MCF 10A (cell line): Measurements from ENCODE around the gene SLC6A18. TPM values are rescaled to one million over a fixed set of nuclear protein-coding genes. Genes with fewer than 3 reads are reported as not detected.
A peak's percentile ranks its signal among the peaks of the same experiment; 100 is the strongest.
"Not testable (repeated sequence)": the region's sequence is repeated elsewhere in the genome, so short reads cannot be mapped to it uniquely, and the experiment has no call there.

ENCODE experiments used
- BruUV-seq: library from RNA; stranded (reverse); fragments of 400-500 nt; replicated peaks from 2 replicates; lab custom pipeline; 2021; lab: Mats Ljungman, UMichigan
- CTCF ChIA-PET: fragments of 300-600 bp; sonication (Branson Sonifier 250); formaldehyde crosslinking; extraction: SDS; loops from one replicate; lab custom pipeline; 2021; ENCODE audit warnings: antibody characterized with exemption, inconsistent platforms; lab: Yijun Ruan, JAX
- POLR2A ChIA-PET: fragments of 300-600, 350-650 bp; sonication (Branson Sonifier 250); formaldehyde crosslinking; extraction: SDS; loops from one replicate; lab custom pipeline; 2020; ENCODE audit warnings: antibody characterized with exemption, inconsistent platforms; lab: Yijun Ruan, JAX
- DNase-seq: peaks from one replicate; pipeline ENCODE4 v3.0.0-alpha.2; 2018; ENCODE audit not compliant: unreplicated experiment
- H3K27ac Mint-ChIP-seq: one replicate; pipeline ENCODE4 v1.8.0; 2022; ENCODE audit warnings: mild to moderate bottlenecking, low read depth, mixed read lengths; ENCODE audit not compliant: unreplicated experiment
- H3K27me3 Mint-ChIP-seq: one replicate; pipeline ENCODE4 v1.8.0; 2022; ENCODE audit warnings: mixed read lengths; ENCODE audit not compliant: insufficient read depth, unreplicated experiment
- H3K36me3 Mint-ChIP-seq: one replicate; pipeline ENCODE4 v1.8.0; 2022; ENCODE audit warnings: mild to moderate bottlenecking, moderate library complexity, mixed read lengths; ENCODE audit not compliant: insufficient read depth, unreplicated experiment
- H3K4me1 Mint-ChIP-seq: one replicate; pipeline ENCODE4 v1.8.0; 2022; ENCODE audit warnings: mixed read lengths; ENCODE audit not compliant: insufficient read depth, unreplicated experiment
- H3K4me3 Mint-ChIP-seq: one replicate; pipeline ENCODE4 v1.8.0; 2022; ENCODE audit warnings: mild to moderate bottlenecking, moderate library complexity, mixed read lengths; ENCODE audit not compliant: unreplicated experiment
- H3K9me3 Mint-ChIP-seq: one replicate; pipeline ENCODE4 v1.8.0; 2022; ENCODE audit warnings: mixed read lengths; ENCODE audit not compliant: unreplicated experiment
- CTCF ChIP-seq: fragments of 200-600 bp; IDR thresholded peaks from one replicate; pipeline ENCODE4 v1.8.0; 2022; ENCODE audit warnings: antibody characterized with exemption, mild to moderate bottlenecking; ENCODE audit not compliant: unreplicated experiment
- intact Hi-C: fragments of 100-400 bp; cut with micrococcal nuclease; formaldehyde crosslinking; loops from 2 replicates; pipeline ENCODE4 v1.14.1; 2022
- total RNA-seq: library from RNA; stranded (reverse); gene quantifications from 2 replicates; pipeline ENCODE4 v1.2.3, GENCODE V29; 2022

SLC6A18 gene
- total RNA-seq, 1 experiment from 2014 or later: not detected

DNA sequence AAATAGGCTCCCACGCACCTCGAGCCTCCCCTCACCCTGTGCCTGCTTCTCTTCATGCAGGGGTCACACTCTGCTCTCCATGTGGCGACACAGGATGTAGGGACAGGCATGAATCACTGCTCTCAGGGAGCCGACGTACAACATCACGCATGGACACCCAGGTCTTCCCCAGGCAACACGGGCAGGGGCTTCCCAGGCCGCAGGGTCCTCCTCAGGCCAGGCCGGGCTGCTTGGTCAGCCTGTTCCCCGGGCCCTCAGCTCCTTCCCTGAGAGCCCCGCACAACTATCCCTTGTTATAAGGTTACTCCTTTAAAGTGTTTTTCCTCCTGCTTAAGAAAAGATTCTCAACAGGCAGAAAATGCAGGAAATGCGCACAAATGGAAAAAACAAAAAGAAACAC, 1.1 kb downstream of the SLC6A18 start:
- Mint-ChIP-seq H3K27me3 (peaks cover 21% of the 10 kb centered on the region), H3K4me3 (no peak overlapping the region), H3K36me3 (peaks cover 5% of the 10 kb centered on the region), H3K27ac (no peak overlapping the region), H3K4me1 (no peaks in the 10 kb centered on the region), H3K9me3 (no peaks in the 10 kb centered on the region)
- TF ChIP-seq CTCF: no peak
- POLR2A ChIA-PET: no interaction called here
- CTCF ChIA-PET: no interaction called here
- intact Hi-C loops: no loop called here
- BruUV-seq: no TSS peak
- no peak for DNase-seq

GRCh38 chr5:1226839-1227581, 1.8 kb downstream of the SLC6A18 start:
- BruUV-seq: no TSS peak
- Mint-ChIP-seq H3K36me3 (peaks cover 5% of the 10 kb centered on the region), H3K4me1 (no peaks in the 10 kb centered on the region), H3K9me3 (no peaks in the 10 kb centered on the region), H3K27ac (no peak overlapping the region), H3K4me3 (no peak overlapping the region), H3K27me3 (peaks cover 21% of the 10 kb centered on the region)
- TF ChIP-seq CTCF: no peak
- intact Hi-C loops: no loop called here
- DNase-seq: no peak
- CTCF ChIA-PET: no interaction called here
- POLR2A ChIA-PET: no interaction called here

- CTCF ChIA-PET: no interaction called here
- TF ChIP-seq CTCF: no peak
- intact Hi-C loops: no loop called here
- Mint-ChIP-seq H3K4me1 (no peaks in the 10 kb centered on the region), H3K27ac (no peak overlapping the region), H3K36me3 (peaks cover 5% of the 10 kb centered on the region), H3K4me3 (no peak overlapping the region), H3K27me3 (peaks cover 21% of the 10 kb centered on the region), H3K9me3 (no peaks in the 10 kb centered on the region)
- DNase-seq: peak; percentile 21
- POLR2A ChIA-PET: no interaction called here
- BruUV-seq: no TSS peak
These were observed 2.5 kb downstream of the SLC6A18 start for GRCh38 chr5:1227667-1228066.

GRCh38 chr5:1228120-1228519, 2.9 kb downstream of the SLC6A18 start:
- Mint-ChIP-seq H3K27ac (no peak overlapping the region), H3K4me1 (no peaks in the 10 kb centered on the region), H3K27me3 (peaks cover 21% of the 10 kb centered on the region), H3K36me3 (peaks cover 5% of the 10 kb centered on the region), H3K9me3 (no peaks in the 10 kb centered on the region), H3K4me3 (no peak overlapping the region)
- TF ChIP-seq CTCF: no peak
- no peak for DNase-seq
- no TSS peak for BruUV-seq
- ChIA-PET POLR2A (no interaction called here), CTCF (no interaction called here)
- intact Hi-C loops: no loop called here

DNA sequence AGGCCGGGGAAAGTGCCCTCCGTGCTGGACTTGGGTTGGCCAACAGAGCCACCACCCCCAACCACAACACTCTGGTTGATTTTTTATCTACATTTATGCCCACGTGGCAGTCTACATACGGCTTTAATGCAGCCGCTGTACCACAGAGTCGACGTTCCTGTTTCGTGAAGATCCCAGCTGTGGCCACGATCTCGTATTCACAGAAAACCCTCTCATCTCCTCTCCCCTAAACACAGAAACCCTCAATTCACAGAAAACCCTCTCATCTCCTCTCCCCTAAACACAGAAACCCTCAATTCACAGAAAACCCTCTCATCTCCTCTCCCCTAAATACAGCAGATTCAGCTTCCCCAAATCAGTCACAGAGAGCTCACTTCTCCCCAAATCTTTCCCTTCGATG, 3.8 kb downstream of the SLC6A18 start:
- not testable (repeated sequence) for BruUV-seq

More for the DNA sequence above, 3.8 kb downstream of the SLC6A18 start:
- DNase-seq, intact Hi-C loops, H3K9me3 Mint-ChIP-seq, CTCF ChIA-PET, H3K4me3 Mint-ChIP-seq, H3K36me3 Mint-ChIP-seq, H3K27ac Mint-ChIP-seq, POLR2A ChIA-PET, H3K4me1 Mint-ChIP-seq: not testable (repeated sequence)
- H3K27me3 Mint-ChIP-seq: peaks cover 21% of the 10 kb centered on the region
